Thymus (tissue), 11 donors: ENCODE measurements around the gene ITGB4. TPM values are rescaled to one million over a fixed set of nuclear protein-coding genes. Genes with fewer than 3 reads are reported as not detected.

ENCODE experiments used
- DNase-seq, 9 donors: peaks; one replicate each; pipeline ENCODE4 v3.0.0-alpha.2; 2013; ENCODE audit warnings: low spot score in 9 of 9, low read depth in 6 of 9, missing footprints in 1 of 9
- H3K27ac ChIP-seq, 2 donors: one replicate each; pipeline ENCODE4 v1.5.1; 2013; ENCODE audit warnings: control low read depth in 1 of 2, low read depth in 1 of 2, low read length in 1 of 2, mild to moderate bottlenecking in 1 of 2, moderate library complexity in 1 of 2
- H3K27me3 ChIP-seq, 2 donors: one replicate each; pipeline ENCODE4 v1.5.1; 2013; ENCODE audit warnings: low read length in 1 of 2; ENCODE audit not compliant: control insufficient read depth in 2 of 2, insufficient read depth in 1 of 2
- H3K36me3 ChIP-seq, 2 donors: one replicate each; pipeline ENCODE4 v1.5.1; 2013; ENCODE audit warnings: low read length in 1 of 2, mild to moderate bottlenecking in 1 of 2, moderate library complexity in 1 of 2; ENCODE audit not compliant: control insufficient read depth in 2 of 2, insufficient read depth in 2 of 2
- H3K4me1 ChIP-seq, 2 donors: one replicate each; pipeline ENCODE4 v1.5.1; 2013; ENCODE audit warnings: low read length in 2 of 2; ENCODE audit not compliant: control insufficient read depth in 2 of 2, insufficient read depth in 2 of 2
- H3K4me3 ChIP-seq, 2 donors: one replicate each; pipeline ENCODE4 v1.5.1; 2013; ENCODE audit warnings: low read length in 2 of 2, control low read depth in 1 of 2, mild to moderate bottlenecking in 1 of 2
- H3K9me3 ChIP-seq, 2 donors: one replicate each; pipeline ENCODE4 v1.5.1; 2013; ENCODE audit warnings: low read length in 1 of 2, mild to moderate bottlenecking in 1 of 2; ENCODE audit not compliant: control insufficient read depth in 2 of 2, insufficient read depth in 1 of 2
- WGBS: extraction: QIAGEN DNeasy Blood & Tissue Kit; methylation state at CpG from one replicate; pipeline ENCODE4 v1.1.7; 2013; 5-methylcytosine and 5-hydroxymethylcytosine counted together
- polyA plus RNA-seq: library from polyadenylated mRNA; stranded (reverse); fragments of 200-250 nt; gene quantifications from one replicate; pipeline ENCODE4 v1.2.3, GENCODE V29; 2013
- total RNA-seq: library from RNA; stranded (reverse); fragments of 120-200 nt; gene quantifications from one replicate; pipeline ENCODE4 v1.2.4, GENCODE V29; 2013
- donor health status: healthy.

The ITGB4 gene
- total and polyA plus RNA-seq, 2 donors: 4.3 to 79.0 TPM

DNA sequence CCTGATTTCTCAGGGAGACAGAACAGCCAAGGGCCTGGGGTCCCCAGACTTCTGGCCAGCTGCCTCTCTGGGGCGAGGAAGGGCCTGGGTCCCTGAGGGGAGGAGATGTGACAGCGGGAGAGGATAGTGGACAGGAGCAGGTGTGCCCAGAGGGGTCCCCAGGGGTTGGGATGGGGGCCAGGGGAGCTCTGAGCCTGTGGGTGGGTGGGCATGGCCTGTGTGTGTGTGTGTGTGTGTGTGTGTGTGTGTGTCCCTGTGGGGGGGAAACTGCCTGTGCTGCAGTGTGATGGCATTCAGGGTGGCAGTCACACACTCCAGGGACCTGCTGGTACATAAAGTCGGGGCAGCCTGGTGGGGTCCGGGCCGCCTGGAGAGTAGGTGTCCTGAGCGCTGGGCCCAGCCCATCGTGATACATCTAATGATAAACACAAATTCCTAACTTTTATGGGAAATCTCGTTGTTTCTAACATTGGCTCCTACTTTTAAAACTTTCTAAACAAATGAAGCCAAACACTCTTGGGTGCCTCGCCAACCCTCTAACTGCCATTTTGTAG lies 1.4 kb downstream of the ITGB4 start:
- H3K27ac ChIP-seq: no peak overlapping the region
- WGBS: 90% methylated on average over 9 of the region's 9 CpGs

DNA sequence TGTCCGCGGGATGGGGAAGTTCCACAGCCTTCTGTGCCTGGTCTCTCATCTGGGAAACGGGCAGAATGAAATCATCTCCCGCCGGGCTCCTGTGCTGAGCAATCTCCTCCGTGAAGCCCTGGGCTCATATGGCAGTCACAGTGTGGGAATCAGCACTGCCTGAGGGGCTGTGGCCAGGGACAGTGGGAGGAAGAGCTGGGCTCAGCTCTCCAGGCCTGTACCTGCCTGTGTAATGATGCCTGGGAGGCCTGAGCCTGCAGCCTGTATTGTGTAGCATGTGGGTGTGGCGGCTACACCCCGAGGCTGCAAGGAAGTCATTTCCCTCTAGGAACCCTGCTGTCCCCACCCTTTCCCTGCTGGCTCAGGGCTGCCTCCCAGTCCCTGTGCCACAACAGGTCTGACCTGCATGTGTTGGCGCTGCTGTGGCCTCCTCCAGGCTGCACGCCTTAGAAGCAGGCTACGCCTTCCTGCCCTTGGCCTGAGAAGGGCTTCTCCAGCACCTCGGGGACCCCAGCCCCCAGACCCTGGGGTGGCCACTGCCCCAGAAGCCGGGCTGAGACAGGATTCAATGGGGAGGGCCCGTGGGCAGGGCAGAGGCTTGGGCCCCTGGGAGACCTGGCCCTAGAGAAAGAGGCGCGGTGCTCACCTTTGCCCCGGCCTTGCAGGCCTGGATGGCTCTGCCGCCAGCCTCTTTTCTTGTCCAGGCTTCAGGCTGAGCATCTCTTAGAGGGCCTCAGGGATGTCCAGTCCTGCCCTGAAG lies 2.1 kb downstream of the ITGB4 start:
- peaks cover 0 to 4% of the 10 kb centered on the region in 2 donors for H3K9me3 ChIP-seq
- H3K4me3 ChIP-seq: no peak overlapping the region
- WGBS: 90% methylated on average over 18 of the region's 18 CpGs
- no peak for DNase-seq
- peaks cover 4 to 10% of the 10 kb centered on the region in 2 donors for H3K4me1 ChIP-seq
- H3K36me3 ChIP-seq: no peaks in the 10 kb centered on the region
- H3K27me3 ChIP-seq: peaks cover 5 to 41% of the 10 kb centered on the region in 2 donors
- H3K27ac ChIP-seq: no peak overlapping the region

More for the DNA sequence above, 1.4 kb downstream of the ITGB4 start:
- H3K4me3 ChIP-seq: no peak overlapping the region
- no peak for DNase-seq
- H3K4me1 ChIP-seq: peaks cover 4 to 10% of the 10 kb centered on the region in 2 donors
- H3K27me3 ChIP-seq: peaks cover 5 to 41% of the 10 kb centered on the region in 2 donors
- H3K36me3 ChIP-seq: no peaks in the 10 kb centered on the region
- peaks cover 0 to 4% of the 10 kb centered on the region in 2 donors for H3K9me3 ChIP-seq

DNA sequence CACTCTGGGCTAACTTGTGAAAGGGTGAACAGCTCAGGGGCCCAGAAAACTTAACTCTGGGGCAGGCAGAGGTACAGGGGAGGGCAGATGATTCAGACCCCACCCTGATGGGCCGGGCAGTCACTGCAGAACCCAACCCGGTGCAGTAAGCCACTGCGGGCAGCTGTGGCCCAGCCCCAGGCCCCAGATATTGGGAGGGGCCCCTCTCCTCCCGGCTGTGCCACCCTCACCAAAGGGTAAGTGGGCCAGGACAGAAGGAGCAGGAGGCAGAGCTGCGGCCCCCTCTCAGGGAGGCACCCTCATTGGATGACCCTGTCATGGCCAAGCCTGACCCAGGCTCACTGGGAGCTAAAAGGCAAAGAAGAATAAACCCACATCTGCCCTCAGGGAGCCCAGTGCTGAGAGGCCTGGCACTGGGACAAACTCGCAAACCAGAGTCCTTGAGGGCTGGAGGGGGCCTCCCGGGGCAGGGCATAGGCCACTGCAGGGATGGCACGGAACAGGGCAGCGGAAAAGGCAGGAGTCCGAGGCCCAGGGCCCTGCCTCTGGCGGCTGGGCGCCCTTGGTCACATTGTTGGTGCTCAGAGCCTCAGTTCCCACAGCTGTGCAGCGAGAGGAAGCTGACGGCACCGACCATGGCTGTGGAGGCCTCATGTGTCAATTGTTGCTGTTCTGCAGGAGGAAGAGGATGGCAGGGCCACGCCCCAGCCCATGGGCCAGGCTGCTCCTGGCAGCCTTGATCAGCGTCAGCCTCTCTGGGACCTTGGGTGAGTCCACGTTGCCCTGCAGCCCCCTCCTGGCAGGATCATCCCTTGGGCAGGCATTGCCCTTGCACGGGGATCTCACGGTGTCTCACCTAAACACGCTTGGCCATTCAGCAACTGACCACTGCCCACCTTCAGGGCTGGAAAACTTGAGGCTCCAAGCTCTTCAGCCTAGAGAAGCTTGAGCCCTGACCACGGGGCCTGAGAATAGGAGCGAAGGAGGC lies 3.1 kb downstream of the ITGB4 start:
- WGBS: 92% methylated on average over 23 of the region's 23 CpGs
- no peak for DNase-seq
- peaks cover 5 to 32% of the 10 kb centered on the region in 2 donors for H3K27me3 ChIP-seq
- peaks cover 4 to 10% of the 10 kb centered on the region in 2 donors for H3K4me1 ChIP-seq
- H3K9me3 ChIP-seq: peaks cover 0 to 4% of the 10 kb centered on the region in 2 donors
- no peak overlapping the region for H3K4me3 ChIP-seq
- H3K27ac ChIP-seq: no peak overlapping the region
- no peaks in the 10 kb centered on the region for H3K36me3 ChIP-seq

DNA sequence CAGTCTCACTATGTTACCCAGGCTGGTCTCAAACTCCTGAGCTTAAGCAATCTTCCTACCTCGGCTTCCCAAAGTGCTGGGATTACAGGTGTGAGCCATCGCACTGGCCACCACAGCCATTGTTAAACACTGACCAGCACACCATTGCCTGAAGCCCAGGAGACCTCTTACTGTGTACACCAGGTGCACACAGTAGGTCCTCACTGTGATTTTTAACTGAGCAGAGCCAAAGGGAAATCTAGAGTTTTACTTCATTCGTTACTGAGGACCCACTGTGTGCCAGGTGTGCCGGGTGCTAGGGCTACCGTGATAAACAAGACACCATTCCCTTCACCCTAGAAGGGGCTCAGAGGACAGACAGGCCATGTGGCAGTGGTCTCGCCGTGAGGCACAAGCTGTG lies 4.2 kb downstream of the ITGB4 start:
- Histone ChIP-seq H3K4me1 (peaks cover 4 to 9% of the 10 kb centered on the region in 2 donors), H3K9me3 (peaks cover 0 to 4% of the 10 kb centered on the region in 2 donors), H3K27ac (no peak overlapping the region), H3K36me3 (no peaks in the 10 kb centered on the region), H3K4me3 (no peak overlapping the region), H3K27me3 (peaks cover 3 to 20% of the 10 kb centered on the region in 2 donors)
- WGBS: 97% methylated on average over 7 of the region's 7 CpGs
- no peak for DNase-seq

DNA sequence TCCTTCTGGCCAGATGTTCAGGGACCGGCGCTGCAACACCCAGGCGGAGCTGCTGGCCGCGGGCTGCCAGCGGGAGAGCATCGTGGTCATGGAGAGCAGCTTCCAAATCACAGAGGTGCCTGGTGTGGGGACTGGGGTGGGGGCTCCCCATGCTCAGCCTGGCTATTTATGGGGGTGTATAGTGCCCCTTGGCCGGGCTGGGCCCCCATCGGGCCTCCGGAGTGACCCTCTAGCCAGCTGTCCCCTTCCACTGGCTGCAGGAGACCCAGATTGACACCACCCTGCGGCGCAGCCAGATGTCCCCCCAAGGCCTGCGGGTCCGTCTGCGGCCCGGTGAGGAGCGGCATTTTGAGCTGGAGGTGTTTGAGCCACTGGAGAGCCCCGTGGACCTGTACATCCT lies 6.1 kb downstream of the ITGB4 start:
- H3K9me3 ChIP-seq: no peaks in the 10 kb centered on the region
- no peak for DNase-seq

DNA sequence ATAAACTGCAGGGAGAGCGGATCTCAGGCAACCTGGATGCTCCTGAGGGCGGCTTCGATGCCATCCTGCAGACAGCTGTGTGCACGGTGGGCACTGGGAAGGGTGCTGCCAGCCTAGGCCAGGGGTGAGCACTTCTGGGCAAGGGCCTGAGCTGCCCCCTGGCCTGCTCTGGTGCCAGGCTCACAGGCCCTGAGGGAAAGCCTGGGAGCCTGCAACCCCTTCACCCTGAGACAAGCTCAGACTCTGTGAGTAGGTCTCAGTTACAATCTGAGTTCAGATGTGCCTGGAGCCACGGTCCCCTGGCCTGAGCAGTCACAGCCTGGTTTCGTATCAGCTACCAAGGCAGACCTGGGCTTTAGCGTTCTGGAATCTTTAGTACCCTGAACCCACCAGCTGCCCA lies 8.1 kb downstream of the ITGB4 start:
- 95% methylated on average over 7 of the region's 7 CpGs for WGBS
- H3K27me3 ChIP-seq: peaks cover 0 to 3% of the 10 kb centered on the region in 2 donors
- no peaks in the 10 kb centered on the region for H3K4me1 ChIP-seq
- no peak overlapping the region for H3K27ac ChIP-seq
- no peaks in the 10 kb centered on the region for H3K9me3 ChIP-seq
- H3K4me3 ChIP-seq: no peak overlapping the region
- DNase-seq: no peak
- no peaks in the 10 kb centered on the region for H3K36me3 ChIP-seq

More for the DNA sequence above, 6.1 kb downstream of the ITGB4 start:
- Histone ChIP-seq H3K4me1 (no peaks in the 10 kb centered on the region), H3K36me3 (no peaks in the 10 kb centered on the region), H3K27ac (no peak overlapping the region), H3K27me3 (peaks cover 0 to 4% of the 10 kb centered on the region in 2 donors), H3K4me3 (no peak overlapping the region)
- WGBS: 94% methylated on average over 18 of the region's 18 CpGs

DNA sequence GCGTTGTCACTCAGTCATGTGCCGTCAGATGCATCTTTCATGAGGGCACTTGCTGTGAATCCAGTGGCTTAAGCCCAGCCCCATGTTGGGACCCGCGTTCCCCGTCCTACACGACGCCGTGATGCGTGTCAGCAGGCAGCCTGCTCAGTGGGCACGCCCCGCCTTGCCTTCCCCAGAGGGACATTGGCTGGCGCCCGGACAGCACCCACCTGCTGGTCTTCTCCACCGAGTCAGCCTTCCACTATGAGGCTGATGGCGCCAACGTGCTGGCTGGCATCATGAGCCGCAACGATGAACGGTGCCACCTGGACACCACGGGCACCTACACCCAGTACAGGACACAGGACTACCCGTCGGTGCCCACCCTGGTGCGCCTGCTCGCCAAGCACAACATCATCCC lies 8.8 kb downstream of the ITGB4 start:
- DNase-seq: no peak
- H3K27me3 ChIP-seq: peaks cover 0 to 3% of the 10 kb centered on the region in 2 donors
- no peaks in the 10 kb centered on the region for H3K9me3 ChIP-seq
- H3K36me3 ChIP-seq: no peaks in the 10 kb centered on the region
- no peak overlapping the region for H3K27ac ChIP-seq
- WGBS: 93% methylated on average over 24 of the region's 24 CpGs
- no peaks in the 10 kb centered on the region for H3K4me1 ChIP-seq
- no peak overlapping the region for H3K4me3 ChIP-seq

DNA sequence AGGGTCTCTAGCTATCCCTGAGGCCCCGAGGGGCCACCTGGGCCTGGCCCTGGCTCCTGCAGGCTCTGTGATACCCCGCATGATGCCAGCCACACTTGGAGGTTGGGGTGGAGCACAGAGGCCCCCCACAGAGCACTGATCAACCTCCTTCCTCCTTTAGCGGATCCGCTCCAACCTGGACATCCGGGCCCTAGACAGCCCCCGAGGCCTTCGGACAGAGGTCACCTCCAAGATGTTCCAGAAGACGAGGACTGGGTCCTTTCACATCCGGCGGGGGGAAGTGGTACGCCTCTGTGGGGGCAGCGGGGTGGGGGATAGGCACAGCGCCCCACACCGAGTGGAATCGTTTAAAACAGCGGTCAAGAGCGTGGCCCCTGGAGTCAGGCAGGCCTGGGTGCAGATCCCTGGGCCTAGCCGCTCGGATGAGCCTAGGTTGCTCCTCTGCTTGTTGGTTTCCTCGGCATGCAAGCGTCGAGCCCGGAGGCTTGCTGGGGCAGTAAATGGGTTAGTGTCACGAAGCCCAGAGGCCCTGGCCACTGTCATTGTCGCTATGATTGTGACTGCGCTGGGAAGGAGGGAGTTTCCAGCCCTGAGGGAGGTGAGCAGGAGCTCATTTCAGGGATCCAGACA lies 9.9 kb downstream of the ITGB4 start:
- H3K4me3 ChIP-seq: no peak overlapping the region
- no peaks in the 10 kb centered on the region for H3K4me1 ChIP-seq
- no peaks in the 10 kb centered on the region for H3K9me3 ChIP-seq
- H3K36me3 ChIP-seq: no peaks in the 10 kb centered on the region
- H3K27me3 ChIP-seq: peaks cover 0 to 3% of the 10 kb centered on the region in 2 donors
- WGBS: 94% methylated on average over 26 of the region's 26 CpGs
- no peak overlapping the region for H3K27ac ChIP-seq
- no peak for DNase-seq
